HFFc6 (cell line): ENCODE data around the gene THSD7B. TPM values are rescaled to one million over a fixed set of nuclear protein-coding genes. Genes with fewer than 3 reads are reported as not detected.
A peak's percentile ranks its signal among the peaks of the same experiment; 100 is the strongest.

ENCODE experiments used
- DNase-seq: peaks from one replicate; pipeline ENCODE4 v3.0.0-alpha.2; 2018
- H3K27ac Mint-ChIP-seq: 2 replicates; pipeline ENCODE4 v1.8.0; 2020; ENCODE audit warnings: mild to moderate bottlenecking, mixed read lengths
- H3K27me3 Mint-ChIP-seq: 2 replicates; pipeline ENCODE4 v1.8.0; 2021; ENCODE audit warnings: mild to moderate bottlenecking, moderate library complexity, mixed read lengths; ENCODE audit not compliant: insufficient read depth
- H3K36me3 Mint-ChIP-seq: 2 replicates; pipeline ENCODE4 v1.8.0; 2021; ENCODE audit warnings: low read depth, mixed read lengths
- H3K4me1 Mint-ChIP-seq: 2 replicates; pipeline ENCODE4 v1.8.0; 2020; ENCODE audit warnings: low read depth, mixed read lengths
- H3K4me3 Mint-ChIP-seq: 2 replicates; pipeline ENCODE4 v1.8.0; 2020; ENCODE audit warnings: mild to moderate bottlenecking, moderate library complexity, mixed read lengths
- H3K9me3 Mint-ChIP-seq: 2 replicates; pipeline ENCODE4 v1.8.0; 2020; ENCODE audit warnings: mild to moderate bottlenecking, mixed read lengths
- total RNA-seq, 6 experiments: library from RNA; stranded (reverse); fragmentation: NEBNext Ultra II Directional; extraction: Animal tissue kit (Norgen Biotek cat#: 25700); gene quantifications; 2 replicates in 1 of 6; 3 replicates in 5 of 6; pipeline ENCODE4 v1.2.3, GENCODE V29; 2021
- TF ChIP-seq, protein P1 (sequence below): fragments of 200-600 bp; sonication (generic); IDR thresholded peaks from 2 replicates; pipeline ENCODE4 v1.5.0; 2021; ENCODE audit warnings: antibody characterized with exemption, mild to moderate bottlenecking

The THSD7B gene
- total RNA-seq, 6 experiments from 2014 or later, result 0.10 to 0.25 (median 0.22) TPM; not detected in 2

DNA sequence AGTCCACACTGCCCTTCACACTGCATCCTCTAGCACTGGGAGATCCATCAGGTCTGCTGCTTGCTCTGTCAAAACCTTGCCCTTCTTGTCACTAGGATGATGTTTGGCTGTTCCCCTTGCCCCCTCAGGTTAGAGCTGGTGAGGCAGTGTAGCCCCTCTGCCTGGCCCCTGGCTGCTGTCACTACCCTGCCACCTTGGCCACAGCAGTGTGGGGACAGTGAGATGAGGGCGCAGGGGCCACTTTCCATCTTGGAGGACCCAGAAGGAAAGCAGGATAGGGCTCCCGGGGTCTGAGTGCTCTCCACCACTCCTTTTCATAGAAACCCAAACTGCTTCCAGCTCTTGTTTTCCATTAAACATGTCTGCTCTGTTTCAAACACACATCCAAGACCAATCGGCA, 19.9 kb downstream of the THSD7B start:
- Mint-ChIP-seq H3K27me3 (no peaks in the 10 kb centered on the region), H3K9me3 (peaks cover 38% of the 10 kb centered on the region), H3K4me3 (no peak overlapping the region), H3K4me1 (no peaks in the 10 kb centered on the region), H3K27ac (no peak overlapping the region), H3K36me3 (peaks cover 5% of the 10 kb centered on the region; the same call in 1 of the 2 replicates)
- TF ChIP-seq, protein P1, sequence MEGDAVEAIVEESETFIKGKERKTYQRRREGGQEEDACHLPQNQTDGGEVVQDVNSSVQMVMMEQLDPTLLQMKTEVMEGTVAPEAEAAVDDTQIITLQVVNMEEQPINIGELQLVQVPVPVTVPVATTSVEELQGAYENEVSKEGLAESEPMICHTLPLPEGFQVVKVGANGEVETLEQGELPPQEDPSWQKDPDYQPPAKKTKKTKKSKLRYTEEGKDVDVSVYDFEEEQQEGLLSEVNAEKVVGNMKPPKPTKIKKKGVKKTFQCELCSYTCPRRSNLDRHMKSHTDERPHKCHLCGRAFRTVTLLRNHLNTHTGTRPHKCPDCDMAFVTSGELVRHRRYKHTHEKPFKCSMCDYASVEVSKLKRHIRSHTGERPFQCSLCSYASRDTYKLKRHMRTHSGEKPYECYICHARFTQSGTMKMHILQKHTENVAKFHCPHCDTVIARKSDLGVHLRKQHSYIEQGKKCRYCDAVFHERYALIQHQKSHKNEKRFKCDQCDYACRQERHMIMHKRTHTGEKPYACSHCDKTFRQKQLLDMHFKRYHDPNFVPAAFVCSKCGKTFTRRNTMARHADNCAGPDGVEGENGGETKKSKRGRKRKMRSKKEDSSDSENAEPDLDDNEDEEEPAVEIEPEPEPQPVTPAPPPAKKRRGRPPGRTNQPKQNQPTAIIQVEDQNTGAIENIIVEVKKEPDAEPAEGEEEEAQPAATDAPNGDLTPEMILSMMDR, result no peak
- DNase-seq, result no peak

DNA sequence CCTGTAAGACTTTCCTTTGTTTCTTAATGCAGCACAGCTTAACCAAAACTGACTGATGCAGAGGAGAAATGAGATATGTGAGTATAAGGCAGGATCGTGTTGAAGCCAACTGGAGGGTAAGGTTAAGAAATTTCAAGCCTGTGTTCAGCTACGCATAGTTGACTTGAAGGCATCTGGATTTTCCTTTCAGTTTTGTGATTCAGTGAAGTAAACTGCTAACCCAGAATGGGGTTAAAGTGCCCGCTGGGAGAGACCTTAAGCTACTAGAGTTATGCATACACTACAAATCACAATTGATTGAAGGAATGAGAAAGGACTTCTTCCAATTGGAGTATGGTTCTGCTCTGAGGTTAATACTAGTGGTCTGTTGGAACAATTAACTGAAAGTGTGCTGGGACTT, 22.6 kb downstream of the THSD7B start:
- TF ChIP-seq, protein P1, result no peak
- no peak for DNase-seq
- Mint-ChIP-seq H3K4me1 (no peaks in the 10 kb centered on the region), H3K27ac (no peak overlapping the region), H3K27me3 (no peaks in the 10 kb centered on the region), H3K9me3 (peaks cover 29% of the 10 kb centered on the region), H3K36me3 (no peaks in the 10 kb centered on the region), H3K4me3 (no peak overlapping the region)

DNA sequence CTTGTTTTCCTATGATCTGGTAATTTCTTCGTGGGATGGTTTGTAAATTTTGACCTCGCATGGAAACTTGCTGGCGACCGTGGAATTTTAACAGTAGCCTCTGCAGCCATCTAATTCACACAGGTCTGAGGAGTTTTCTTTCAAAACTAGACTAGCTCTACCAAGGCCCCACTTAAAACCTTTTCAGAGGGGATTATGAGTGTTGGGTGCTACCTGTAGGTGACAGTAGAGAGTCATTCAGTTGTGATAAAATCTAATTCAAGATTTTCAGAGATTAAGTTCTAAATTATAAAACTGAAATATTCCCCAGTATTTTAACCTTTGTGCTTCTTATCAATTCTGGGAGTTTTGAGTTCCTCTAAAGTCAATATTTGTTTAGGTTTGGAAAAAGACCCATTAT, 31.0 kb downstream of the THSD7B start:
- H3K36me3 Mint-ChIP-seq, result no peaks in the 10 kb centered on the region
- H3K9me3 Mint-ChIP-seq, result peaks cover 17% of the 10 kb centered on the region
- TF ChIP-seq, protein P1, result 0 out of 2 replicates have a peak, but pooled peaks have one; percentile 17
- H3K27ac Mint-ChIP-seq, result no peak overlapping the region
- no peak for DNase-seq
- H3K4me3 Mint-ChIP-seq, result no peak overlapping the region
- no peaks in the 10 kb centered on the region for H3K4me1 Mint-ChIP-seq
- no peaks in the 10 kb centered on the region for H3K27me3 Mint-ChIP-seq

- H3K4me1 Mint-ChIP-seq, result no peaks in the 10 kb centered on the region
- DNase-seq, result no peak
- TF ChIP-seq, protein P1, result no peak
- H3K9me3 Mint-ChIP-seq, result peaks cover 17% of the 10 kb centered on the region
- no peak overlapping the region for H3K4me3 Mint-ChIP-seq
- no peaks in the 10 kb centered on the region for H3K27me3 Mint-ChIP-seq
- no peak overlapping the region for H3K27ac Mint-ChIP-seq
- H3K36me3 Mint-ChIP-seq, result no peaks in the 10 kb centered on the region
Observed at GRCh38 chr2:136798766-136799165, 33.4 kb downstream of the THSD7B start.

- Mint-ChIP-seq H3K36me3 (no peaks in the 10 kb centered on the region), H3K27me3 (no peaks in the 10 kb centered on the region), H3K4me1 (no peaks in the 10 kb centered on the region), H3K27ac (no peak overlapping the region), H3K9me3 (peaks cover 24% of the 10 kb centered on the region), H3K4me3 (no peak overlapping the region)
- DNase-seq, result no peak
- TF ChIP-seq, protein P1, result no peak
Observed at GRCh38 chr2:136801661-136802060, 36.3 kb downstream of the THSD7B start.

GRCh38 chr2:136809998-136810397, 44.7 kb downstream of the THSD7B start:
- no peaks in the 10 kb centered on the region for H3K27me3 Mint-ChIP-seq
- no peak overlapping the region for H3K4me3 Mint-ChIP-seq
- DNase-seq, result no peak
- H3K9me3 Mint-ChIP-seq, result peaks cover 14% of the 10 kb centered on the region
- H3K4me1 Mint-ChIP-seq, result no peaks in the 10 kb centered on the region
- H3K27ac Mint-ChIP-seq, result no peak overlapping the region
- TF ChIP-seq, protein P1, result no peak
- no peaks in the 10 kb centered on the region for H3K36me3 Mint-ChIP-seq
